HepG2 (cell line): ENCODE results near the gene LOXL3. TPM values are rescaled to one million over a fixed set of nuclear protein-coding genes. Genes with fewer than 3 reads are reported as not detected.
A peak's percentile ranks its signal among the peaks of the same experiment; 100 is the strongest.

Experiments used
- CCDC6 ChIP-seq: sonication (generic); formaldehyde crosslinking; IDR thresholded peaks from 2 replicates; pipeline ENCODE4 v1.8.1; 2022; ENCODE audit warnings: mild to moderate bottlenecking, missing genetic modification reagents, moderate library complexity
- FOSL2 ChIP-seq: sonication (generic); formaldehyde crosslinking; IDR thresholded peaks from 2 replicates; pipeline ENCODE4 v1.4.0; 2020; ENCODE audit warnings: missing genetic modification reagents
- GFI1 ChIP-seq: sonication (generic); formaldehyde crosslinking; IDR thresholded peaks from 2 replicates; pipeline ENCODE4 v1.5.0; 2020; ENCODE audit warnings: missing genetic modification reagents, mild to moderate bottlenecking, borderline replicate concordance
- MED1 ChIP-seq: sonication (generic); formaldehyde crosslinking; IDR thresholded peaks from 2 replicates; pipeline ENCODE4 v1.4.0; 2020; ENCODE audit warnings: missing genetic modification reagents
- MLXIP ChIP-seq: sonication (generic); formaldehyde crosslinking; IDR thresholded peaks from 2 replicates; pipeline ENCODE4 v1.9.0; 2021; ENCODE audit warnings: missing genetic modification reagents, borderline replicate concordance
- PLRG1 ChIP-seq: fragments of 450-650 bp; conservative IDR thresholded peaks from 2 replicates; pipeline ENCODE4 v1.6.1; 2016
- TAF15 ChIP-seq: fragments of 200-400 bp; formaldehyde crosslinking; IDR thresholded peaks from one replicate; pipeline ENCODE4 v1.6.1; 2018; ENCODE audit warnings: mild to moderate bottlenecking, low read depth, low read length; ENCODE audit not compliant: poor library complexity, severe bottlenecking
- TFE3 ChIP-seq: IDR thresholded peaks from 2 replicates; pipeline ENCODE4 v1.6.1; 2016
- U2AF1 ChIP-seq: fragments of 200-400 bp; formaldehyde crosslinking; optimal IDR thresholded peaks from 2 replicates; pipeline ENCODE3; 2017; ENCODE audit warnings: mild to moderate bottlenecking, low read depth, low read length
- ZNF225 ChIP-seq: sonication (generic); formaldehyde crosslinking; IDR thresholded peaks from 2 replicates; pipeline ENCODE4 v1.4.0; 2020; ENCODE audit warnings: mild to moderate bottlenecking, missing genetic modification reagents
- ZNF281 ChIP-seq: sonication (generic); formaldehyde crosslinking; IDR thresholded peaks from 2 replicates; pipeline ENCODE4 v1.4.0; 2020; ENCODE audit warnings: missing genetic modification reagents, borderline replicate concordance
- ZNF646 ChIP-seq: sonication (generic); formaldehyde crosslinking; IDR thresholded peaks from 2 replicates; pipeline ENCODE4 v1.9.0; 2021; ENCODE audit warnings: mild to moderate bottlenecking, missing genetic modification reagents
- ZNF652 ChIP-seq: IDR thresholded peaks from 2 replicates; pipeline ENCODE4 v1.6.1; 2016; ENCODE audit warnings: low read depth, borderline replicate concordance
- ZNF720 ChIP-seq: sonication (generic); formaldehyde crosslinking; IDR thresholded peaks from 2 replicates; pipeline ENCODE4 v1.4.0; 2020; ENCODE audit warnings: missing genetic modification reagents
- ZNF816 ChIP-seq: sonication (generic); formaldehyde crosslinking; IDR thresholded peaks from 2 replicates; pipeline ENCODE4 v1.8.0; 2022; ENCODE audit warnings: missing genetic modification reagents, mild to moderate bottlenecking, borderline replicate concordance
- polyA plus RNA-seq, 8 experiments: library from polyadenylated mRNA; depleted of rRNA in 3 of 8; stranded (reverse) in 7 of 8; unstranded in 1 of 8; fragments of >200 nt; fragmentation: Illumina TruSeq in 4 of 8; extraction: Trizol in 4 of 8; gene quantifications; 2 replicates each; pipeline versions ENCODE4 v1.2.1 to v1.2.3, GENCODE V29; 2011 to 2016; ENCODE audit warnings: low read depth in 4 of 8, missing spikeins in 1 of 8, mixed read lengths in 1 of 8; ENCODE audit not compliant: insufficient read depth in 1 of 8
- total RNA-seq, 5 experiments: library from RNA; depleted of rRNA; stranded (reverse); fragments of >200 nt; fragmentation: Illumina TruSeq; extraction: Trizol; gene quantifications; 2 replicates each; pipeline ENCODE4 v1.2.3, GENCODE V29; 2016; ENCODE audit warnings: low read depth in 1 of 5

The LOXL3 gene
- total and polyA plus RNA-seq, 2 of the 13 experiments (the other 11 are each of a cell fraction or from before 2014, with no cell fraction given) = 0.55 to 6.5 TPM

- TF ChIP-seq ZNF281 (CRISPR knock-in tag) (peak; percentile 5; the same call in 1 of the 2 replicates), GFI1 (peak; percentile 9; the same call in 1 of the 2 replicates), ZNF652 (CRISPR knock-in tag) (no peak), ZNF720 (CRISPR knock-in tag) (no peak), CCDC6 (peak; percentile 36; the same call in 1 of the 2 replicates), ZNF646 (CRISPR knock-in tag) (peak; percentile 63; the same call in 1 of the 2 replicates), MLXIP (CRISPR knock-in tag) (no peak), TAF15 (peak; percentile 81), FOSL2 (CRISPR knock-in tag) (peak; percentile 87), U2AF1 (peak; percentile 99), MED1 (CRISPR knock-in tag) (peak; percentile 48), ZNF225 (peak; percentile 87), ZNF816 (CRISPR knock-in tag) (peak; percentile 92; the same call in 1 of the 2 replicates), TFE3 (CRISPR knock-in tag) (peak; percentile 68; the same call in 1 of the 2 replicates), PLRG1 (no peak)
Observed at GRCh38 chr2:74502720-74503505, 50.8 kb downstream of the LOXL3 start (continued).
